ENCODE measurements around the gene MAD1L1.

The MAD1L1 gene

GRCh38 chr7:2017914-2018568 is 214.7 kb downstream of the MAD1L1 start:
- TF ChIP-seq GATA3 (IDR thresholded peaks at IDR 0.05; ENCODE audit: low read depth, low read length) (no peak), GATA2 (IDR thresholded peaks at IDR 0.05; ENCODE audit: low read depth, low read length) (no peak)

- TF ChIP-seq GATA3 (IDR thresholded peaks at IDR 0.05; ENCODE audit: low read depth, low read length) (no peak), GATA2 (IDR thresholded peaks at IDR 0.05; ENCODE audit: low read depth, low read length) (no peak)
These were observed 215.3 kb downstream of the MAD1L1 start for GRCh38 chr7:2017481-2017891.

GRCh38 chr7:2016761-2017480 is 215.8 kb downstream of the MAD1L1 start:
- TF ChIP-seq GATA2 (IDR thresholded peaks at IDR 0.05; ENCODE audit: low read depth, low read length): no peak
- no peak for TF ChIP-seq GATA3 (IDR thresholded peaks at IDR 0.05; ENCODE audit: low read depth, low read length)

DNA sequence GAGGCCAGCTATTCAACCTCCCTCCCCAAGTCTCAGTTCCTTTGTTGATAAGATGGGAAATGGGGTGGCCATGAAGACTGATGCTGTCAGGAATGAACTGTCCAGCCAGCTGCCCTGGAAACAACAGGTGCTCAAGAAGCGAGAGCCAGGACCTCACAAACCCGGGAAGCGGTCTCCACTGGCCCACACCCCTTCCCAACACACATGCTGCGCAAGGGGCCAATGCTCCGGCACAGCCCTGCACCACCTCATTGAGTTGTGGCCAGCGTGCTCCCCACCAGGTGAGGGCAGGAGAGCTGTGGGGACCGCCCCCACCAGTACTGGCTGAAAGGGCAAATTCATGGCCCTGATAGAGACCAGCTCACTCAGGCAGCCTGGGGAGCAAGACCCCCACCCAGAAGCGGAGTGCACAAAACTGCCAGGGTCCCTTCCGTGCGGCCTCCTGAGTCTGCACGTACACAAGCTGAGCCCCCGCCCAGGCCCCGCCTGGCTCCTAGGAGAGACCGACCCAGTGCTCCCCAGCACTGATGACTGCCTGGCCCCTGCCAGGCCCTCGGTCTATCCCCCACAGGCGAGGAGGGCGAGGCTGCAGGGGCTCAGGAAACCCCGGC is 216.6 kb downstream of the MAD1L1 start:
- TF ChIP-seq GATA2 (IDR thresholded peaks at IDR 0.05; ENCODE audit: low read depth, low read length) (no peak), GATA3 (IDR thresholded peaks at IDR 0.05; ENCODE audit: low read depth, low read length) (no peak)

- no peak for TF ChIP-seq GATA2 (IDR thresholded peaks at IDR 0.05; ENCODE audit: low read depth, low read length)
These were observed 217.4 kb downstream of the MAD1L1 start for GRCh38 chr7:2015251-2015871.

GRCh38 chr7:2014391-2015241 is 218.1 kb downstream of the MAD1L1 start:
- no peak for TF ChIP-seq GATA2 (IDR thresholded peaks at IDR 0.05; ENCODE audit: low read depth, low read length)

GRCh38 chr7:2013381-2014311 is 219.1 kb downstream of the MAD1L1 start:
- TF ChIP-seq GATA3 (IDR thresholded peaks at IDR 0.05; ENCODE audit: low read depth, low read length): no peak
- TF ChIP-seq GATA2 (IDR thresholded peaks at IDR 0.05; ENCODE audit: low read depth, low read length): no peak

DNA sequence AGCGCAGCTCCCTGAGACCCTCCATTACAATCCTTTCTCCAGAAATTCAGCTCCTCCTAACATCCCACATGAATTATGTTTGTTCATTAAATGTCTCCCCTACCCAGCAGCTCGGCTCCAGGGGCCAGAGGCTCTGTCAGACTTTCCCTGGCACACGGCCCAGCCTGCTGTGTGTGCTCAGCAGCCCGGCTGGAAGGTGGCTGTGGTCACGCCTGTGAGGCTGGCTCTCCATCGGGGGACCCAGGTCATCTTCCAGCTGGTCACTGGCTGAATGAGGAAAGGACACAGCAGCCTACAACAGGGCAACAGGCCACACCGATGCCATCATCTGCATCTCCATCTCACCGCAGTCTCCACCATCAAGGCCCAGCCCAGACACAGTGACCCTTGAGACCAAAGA is 219.8 kb downstream of the MAD1L1 start:
- no peak for TF ChIP-seq GATA3 (IDR thresholded peaks at IDR 0.05; ENCODE audit: low read depth, low read length)
- no peak; the same call in 1 of the 2 replicates for TF ChIP-seq GATA2 (IDR thresholded peaks at IDR 0.05; ENCODE audit: low read depth, low read length)

GRCh38 chr7:2012044-2012900 is 220.5 kb downstream of the MAD1L1 start:
- TF ChIP-seq GATA2 (IDR thresholded peaks at IDR 0.05; ENCODE audit: low read depth, low read length) (no peak), GATA3 (IDR thresholded peaks at IDR 0.05; ENCODE audit: low read depth, low read length) (no peak)

- no peak for TF ChIP-seq GATA3 (IDR thresholded peaks at IDR 0.05; ENCODE audit: low read depth, low read length)
- no peak for TF ChIP-seq GATA2 (IDR thresholded peaks at IDR 0.05; ENCODE audit: low read depth, low read length)
These were observed 221.3 kb downstream of the MAD1L1 start for GRCh38 chr7:2011266-2012043.

DNA sequence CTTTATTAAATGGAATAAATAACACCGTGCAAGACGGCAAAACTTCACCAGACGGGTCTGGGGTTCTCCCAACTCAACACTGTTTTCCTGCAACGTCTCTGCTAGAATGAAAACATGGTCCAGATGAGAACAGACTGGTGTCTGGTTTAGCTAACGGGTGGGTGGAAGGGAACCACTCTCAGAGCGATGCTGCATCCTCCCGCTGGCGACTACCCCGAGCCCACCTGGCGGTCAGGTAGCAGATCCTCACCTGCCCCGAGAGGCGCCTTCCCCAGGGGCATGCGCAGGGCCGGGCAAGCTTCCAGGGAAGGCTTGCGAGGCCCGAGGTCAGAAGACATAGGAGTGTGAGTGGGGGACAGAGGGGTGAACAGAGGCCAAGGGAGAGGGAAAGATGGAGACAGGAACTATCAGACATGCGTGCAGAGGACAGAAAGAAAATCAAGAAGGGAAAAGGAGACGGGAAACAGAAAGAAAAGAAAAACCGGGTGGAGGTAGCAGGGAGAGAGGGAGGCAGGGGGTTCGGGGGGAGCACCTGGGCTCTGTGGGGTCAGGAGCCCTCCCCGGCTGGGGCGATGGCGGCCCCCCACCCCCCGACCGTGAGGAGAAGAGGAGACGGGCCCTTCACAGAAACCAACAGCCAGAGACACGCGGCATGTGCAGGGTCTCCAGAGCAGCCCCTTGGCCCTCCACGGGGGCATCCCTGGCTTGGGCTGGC is 222.0 kb downstream of the MAD1L1 start:
- no peak for TF ChIP-seq GATA2 (IDR thresholded peaks at IDR 0.05; ENCODE audit: low read depth, low read length)
- TF ChIP-seq GATA3 (IDR thresholded peaks at IDR 0.05; ENCODE audit: low read depth, low read length): no peak
